ENCODE results near the gene CLDN14. TPM values are rescaled to one million over a fixed set of nuclear protein-coding genes. Genes with fewer than 3 reads are reported as not detected.

CLDN14 gene
- total RNA-seq, 4 donors from 2014 or later, result 0.20 TPM; not detected in 3

DNA sequence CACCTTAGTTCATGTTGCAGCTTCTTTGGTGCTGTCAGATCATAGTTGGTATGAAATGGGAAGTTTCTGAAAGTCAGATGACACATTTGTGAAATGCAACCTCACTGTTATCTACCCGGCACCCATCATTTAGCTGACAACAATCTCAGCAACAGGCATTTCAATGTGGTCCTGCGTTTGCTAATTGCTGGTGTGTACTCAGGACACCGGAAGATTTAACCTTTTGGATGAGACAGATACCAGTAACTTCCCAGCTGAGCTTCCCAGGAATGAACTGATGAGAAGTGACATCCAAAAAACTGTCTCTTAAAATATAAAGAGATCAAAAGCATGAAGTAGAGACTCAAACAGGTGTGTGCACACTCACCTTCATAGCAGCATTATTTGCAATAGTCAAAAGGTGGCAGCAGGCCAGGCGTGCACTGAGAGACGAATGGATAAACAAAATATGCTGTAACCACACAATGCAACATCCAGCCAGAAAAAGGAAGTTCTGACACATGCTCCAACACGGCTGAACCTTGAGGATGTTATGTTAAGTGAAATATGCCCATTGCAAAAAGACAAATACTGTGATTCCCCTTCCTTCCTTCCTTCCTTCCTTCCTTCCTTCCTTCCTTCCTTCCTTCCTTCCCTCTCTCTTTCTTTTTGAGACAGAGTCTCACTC, 7.9 kb upstream of the CLDN14 start:
- H3K9me3 ChIP-seq, result no peaks in the 10 kb centered on the region
- no peak overlapping the region for H3K27ac ChIP-seq
- in situ Hi-C loops (cut with MboI; ENCODE audit: low sequenced_read_pairs in 4 of 4), result no loop called here
- H3K4me1 ChIP-seq, result no peaks in the 10 kb centered on the region
- H3K4me3 ChIP-seq, result no peak overlapping the region
- DNase-seq (no peak), ATAC-seq (no peak)
- H3K36me3 ChIP-seq, result no peaks in the 10 kb centered on the region
- no peaks in the 10 kb centered on the region for H3K27me3 ChIP-seq
- intact Hi-C loops (cut with DNase I; ENCODE audit: low total_unique reads), result no loop called here
- TF ChIP-seq, protein P1, sequence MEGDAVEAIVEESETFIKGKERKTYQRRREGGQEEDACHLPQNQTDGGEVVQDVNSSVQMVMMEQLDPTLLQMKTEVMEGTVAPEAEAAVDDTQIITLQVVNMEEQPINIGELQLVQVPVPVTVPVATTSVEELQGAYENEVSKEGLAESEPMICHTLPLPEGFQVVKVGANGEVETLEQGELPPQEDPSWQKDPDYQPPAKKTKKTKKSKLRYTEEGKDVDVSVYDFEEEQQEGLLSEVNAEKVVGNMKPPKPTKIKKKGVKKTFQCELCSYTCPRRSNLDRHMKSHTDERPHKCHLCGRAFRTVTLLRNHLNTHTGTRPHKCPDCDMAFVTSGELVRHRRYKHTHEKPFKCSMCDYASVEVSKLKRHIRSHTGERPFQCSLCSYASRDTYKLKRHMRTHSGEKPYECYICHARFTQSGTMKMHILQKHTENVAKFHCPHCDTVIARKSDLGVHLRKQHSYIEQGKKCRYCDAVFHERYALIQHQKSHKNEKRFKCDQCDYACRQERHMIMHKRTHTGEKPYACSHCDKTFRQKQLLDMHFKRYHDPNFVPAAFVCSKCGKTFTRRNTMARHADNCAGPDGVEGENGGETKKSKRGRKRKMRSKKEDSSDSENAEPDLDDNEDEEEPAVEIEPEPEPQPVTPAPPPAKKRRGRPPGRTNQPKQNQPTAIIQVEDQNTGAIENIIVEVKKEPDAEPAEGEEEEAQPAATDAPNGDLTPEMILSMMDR (IDR thresholded peaks at IDR 0.05 in 4 of 5, conservative IDR thresholded peaks at IDR 0.05 in 1 of 5), result no peak
- TF ChIP-seq POLR2A (IDR thresholded peaks at IDR 0.05), result no peak

- no peak for ATAC-seq
- no peak for DNase-seq
- no peaks in the 10 kb centered on the region for H3K27me3 ChIP-seq
- no peaks in the 10 kb centered on the region for H3K4me1 ChIP-seq
- H3K36me3 ChIP-seq, result no peaks in the 10 kb centered on the region
- no peaks in the 10 kb centered on the region for H3K9me3 ChIP-seq
- no peak overlapping the region for H3K27ac ChIP-seq
- in situ Hi-C loops (cut with MboI; ENCODE audit: low sequenced_read_pairs in 4 of 4), result no loop called here
- no peak overlapping the region for H3K4me3 ChIP-seq
- TF ChIP-seq POLR2A (IDR thresholded peaks at IDR 0.05), result no peak
- TF ChIP-seq, protein P1 (IDR thresholded peaks at IDR 0.05 in 4 of 5, conservative IDR thresholded peaks at IDR 0.05 in 1 of 5), result no peak
- intact Hi-C loops (cut with DNase I; ENCODE audit: low total_unique reads), result no loop called here
Observed at GRCh38 chr21:36486246-36486645, 6.3 kb upstream of the CLDN14 start.

GRCh38 chr21:36485476-36485875, 5.6 kb upstream of the CLDN14 start:
- no peak overlapping the region for H3K27ac ChIP-seq
- in situ Hi-C loops (cut with MboI; ENCODE audit: low sequenced_read_pairs in 4 of 4), result no loop called here
- no peak for DNase-seq

DNA sequence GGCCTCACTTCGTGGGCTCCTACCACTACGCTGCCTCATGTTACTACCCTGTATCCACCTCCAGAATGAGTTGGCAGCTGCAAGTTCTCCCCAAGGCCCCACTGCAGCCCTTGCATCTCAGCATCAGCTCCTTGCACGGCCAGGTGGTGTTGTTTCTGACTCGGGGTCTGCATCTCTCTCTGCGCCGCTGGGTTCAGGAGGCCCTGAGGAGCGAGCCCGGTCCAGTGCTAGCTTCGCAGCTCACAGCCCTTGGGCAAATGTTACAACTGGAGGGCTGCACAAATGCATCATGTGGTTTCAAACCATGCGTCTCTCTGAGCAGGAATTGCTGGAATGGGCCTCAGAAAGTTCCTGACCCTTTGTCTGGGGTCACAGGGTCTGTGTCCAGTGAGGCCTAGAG, 3.2 kb upstream of the CLDN14 start:
- Histone ChIP-seq H3K36me3 (no peaks in the 10 kb centered on the region), H3K9me3 (no peaks in the 10 kb centered on the region), H3K27ac (no peak overlapping the region), H3K27me3 (no peaks in the 10 kb centered on the region), H3K4me1 (peaks cover 0 to 6% of the 10 kb centered on the region in 2 donors), H3K4me3 (no peak overlapping the region)
- ATAC-seq (no peak), DNase-seq (no peak)
- TF ChIP-seq POLR2A (IDR thresholded peaks at IDR 0.05), result no peak
- TF ChIP-seq, protein P1 (IDR thresholded peaks at IDR 0.05 in 4 of 5, conservative IDR thresholded peaks at IDR 0.05 in 1 of 5), result no peak
- in situ Hi-C loops (cut with MboI; ENCODE audit: low sequenced_read_pairs in 4 of 4) (no loop called here), intact Hi-C loops (cut with DNase I; ENCODE audit: low total_unique reads) (no loop called here)

More at GRCh38 chr21:36485476-36485875, 5.6 kb upstream of the CLDN14 start:
- no peak for TF ChIP-seq POLR2A (IDR thresholded peaks at IDR 0.05)
- TF ChIP-seq, protein P1 (IDR thresholded peaks at IDR 0.05 in 4 of 5, conservative IDR thresholded peaks at IDR 0.05 in 1 of 5), result no peak
- ATAC-seq, result no peak
- H3K36me3 ChIP-seq, result no peaks in the 10 kb centered on the region
- intact Hi-C loops (cut with DNase I; ENCODE audit: low total_unique reads), result no loop called here
- H3K4me1 ChIP-seq, result no peaks in the 10 kb centered on the region
- no peaks in the 10 kb centered on the region for H3K9me3 ChIP-seq
- no peaks in the 10 kb centered on the region for H3K27me3 ChIP-seq
- H3K4me3 ChIP-seq, result no peak overlapping the region

DNA sequence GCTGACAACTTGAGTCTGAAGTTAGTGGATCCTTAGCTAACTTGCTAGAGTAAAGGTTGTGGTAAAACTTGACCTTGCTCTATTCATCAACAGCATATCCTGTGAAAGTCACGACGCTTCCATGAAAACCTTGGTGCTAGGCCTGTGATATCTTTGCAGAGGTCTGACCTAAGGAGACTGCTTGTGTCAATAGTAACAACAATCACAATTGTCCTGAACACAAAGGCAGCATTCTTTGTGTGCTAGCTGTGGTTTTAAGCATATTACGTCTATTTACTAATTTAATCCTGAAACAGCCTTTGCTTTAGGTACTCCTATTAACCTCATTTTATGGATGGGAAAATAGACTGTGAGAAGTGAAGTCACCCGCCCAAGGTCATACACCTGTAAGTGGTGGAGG, 2.8 kb upstream of the CLDN14 start:
- in situ Hi-C loops (cut with MboI; ENCODE audit: low sequenced_read_pairs in 4 of 4), result no loop called here
- no peaks in the 10 kb centered on the region for H3K36me3 ChIP-seq
- no peaks in the 10 kb centered on the region for H3K9me3 ChIP-seq
- no peak overlapping the region for H3K27ac ChIP-seq
- no peak for DNase-seq
- intact Hi-C loops (cut with DNase I; ENCODE audit: low total_unique reads), result no loop called here
- no peak for TF ChIP-seq POLR2A (IDR thresholded peaks at IDR 0.05)
- TF ChIP-seq, protein P1 (IDR thresholded peaks at IDR 0.05 in 4 of 5, conservative IDR thresholded peaks at IDR 0.05 in 1 of 5), result no peak
- H3K27me3 ChIP-seq, result no peaks in the 10 kb centered on the region
- ATAC-seq, result no peak
- no peak overlapping the region for H3K4me3 ChIP-seq
- H3K4me1 ChIP-seq, result peaks cover 0 to 6% of the 10 kb centered on the region in 2 donors

Data from gastrocnemius medialis (tissue), 4 donors.